Activated CD8-positive, alpha-beta memory T cell treated with anti-CD3 and anti-CD28 coated beads, Interleukin-2, amount 50 U/mL, for 1 hour (primary cell): ENCODE data around the gene FBRS.
"Not testable (repeated sequence)": the region's sequence is repeated elsewhere in the genome, so short reads cannot be mapped to it uniquely, and the experiment has no call there.

Source experiments
- DNase-seq: peaks from one replicate; pipeline ENCODE4 v3.0.0-alpha.2; 2020; ENCODE audit errors: extremely low read depth

The FBRS gene

DNA sequence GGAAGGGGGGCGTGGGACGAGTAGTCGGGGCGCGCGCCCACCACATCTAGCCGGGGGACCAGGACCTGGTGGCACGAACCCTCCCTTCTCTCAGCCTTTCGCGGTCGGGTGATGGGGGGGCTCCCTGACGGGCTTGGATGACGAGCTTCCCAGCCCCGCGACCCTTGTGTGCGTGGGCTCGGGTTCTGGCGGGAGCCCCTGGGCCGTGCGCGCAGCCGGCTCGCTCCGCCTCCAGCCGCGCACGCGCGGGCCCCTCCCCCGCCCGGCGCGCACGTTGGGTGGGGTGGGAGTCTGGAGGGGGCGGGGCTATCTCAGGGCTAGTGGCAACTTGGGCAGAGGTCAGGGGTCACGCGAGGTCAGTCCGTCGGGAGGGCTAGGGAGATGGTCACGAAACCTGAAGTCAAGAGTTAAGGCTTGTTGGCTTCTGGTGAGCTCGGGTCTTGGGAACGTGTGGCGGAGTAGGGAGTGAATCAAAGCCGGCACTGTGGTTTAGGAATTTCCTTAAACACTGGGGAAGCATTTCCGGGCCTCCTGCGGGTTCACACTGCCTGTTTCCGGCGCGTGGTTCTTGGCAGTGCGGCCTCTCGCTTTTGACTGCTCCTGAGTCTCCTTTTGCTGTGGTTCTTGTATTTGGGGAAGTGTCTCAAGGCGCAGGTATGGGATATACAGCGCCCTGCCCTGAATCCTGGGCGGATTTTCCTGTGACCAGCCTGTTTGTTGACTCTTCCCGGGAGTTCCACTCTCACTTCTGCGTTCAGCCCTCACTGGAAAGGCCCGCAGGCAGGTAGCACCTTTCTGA lies 40.8 kb downstream of the FBRS start, which contains the start of gene SRCAP:
SRCAP (plus strand) TSS at position 356 of the 799 bp plus-strand sequence. CDS start 1,654 bp downstream, outside the sequence.
- DNase-seq: peak; percentile 47

DNA sequence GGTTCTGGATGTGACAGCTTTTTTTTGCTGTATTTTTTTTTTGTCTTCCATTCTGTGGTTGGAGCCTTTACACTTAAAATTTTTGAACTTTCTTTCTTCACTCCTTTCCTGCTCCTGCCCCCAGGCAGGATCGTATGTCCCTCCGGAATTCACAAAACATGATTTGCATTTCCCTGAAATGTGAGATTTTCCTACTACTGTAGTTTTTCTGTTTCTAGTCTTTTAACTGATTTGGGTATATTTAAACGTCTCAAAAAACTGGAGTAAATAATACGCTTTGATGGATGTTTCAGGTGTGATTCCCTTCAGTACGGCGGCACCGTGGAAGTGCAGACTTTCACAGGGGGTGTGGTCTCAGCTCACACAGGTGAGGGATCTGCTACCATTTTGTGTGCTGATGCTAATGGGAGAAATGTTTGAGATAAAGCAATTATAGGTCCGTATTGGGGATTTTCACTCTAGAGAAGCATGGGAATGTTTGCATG lies 41.4 kb downstream of the FBRS start:
- DNase-seq: no peak

DNA sequence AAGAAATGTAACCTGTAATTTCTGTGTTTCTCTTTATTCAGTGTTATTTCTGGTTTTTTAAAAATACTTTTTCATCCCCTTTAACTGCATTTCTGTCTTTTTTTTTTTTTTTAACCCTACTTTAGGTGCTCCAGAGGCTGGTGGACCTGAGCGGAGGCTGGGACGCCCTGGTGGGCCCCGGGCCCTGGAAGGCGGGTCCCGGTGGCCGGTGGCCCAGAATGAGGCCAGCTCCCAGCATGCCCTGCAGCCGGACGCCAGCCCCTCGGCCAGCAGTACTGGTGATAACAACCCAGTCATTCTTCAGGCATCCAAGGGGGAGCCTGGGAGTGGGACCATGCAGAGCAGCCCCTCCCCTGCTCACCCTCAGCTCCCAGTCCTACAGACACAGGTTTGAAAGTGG lies 42.3 kb downstream of the FBRS start:
- DNase-seq: no peak

DNA sequence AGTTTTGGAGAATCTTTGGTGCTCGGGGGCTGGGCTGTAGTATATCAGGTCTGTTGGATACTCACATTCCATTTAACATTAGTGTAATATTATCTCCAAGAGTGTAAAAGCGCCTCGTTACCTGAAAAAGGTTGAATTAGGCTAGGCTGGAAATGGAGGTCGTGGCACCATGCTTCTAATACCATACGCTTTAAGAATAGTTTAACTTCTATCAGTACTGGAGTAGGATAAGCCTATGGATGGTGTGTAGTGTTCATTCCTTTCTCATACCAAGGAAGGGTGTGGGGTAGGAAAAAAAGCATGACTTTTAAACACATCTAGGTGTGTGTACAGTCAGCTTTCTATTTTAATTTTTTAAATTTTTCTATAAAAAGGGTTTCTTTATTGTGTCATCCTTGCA lies 42.7 kb downstream of the FBRS start:
- no peak for DNase-seq

DNA sequence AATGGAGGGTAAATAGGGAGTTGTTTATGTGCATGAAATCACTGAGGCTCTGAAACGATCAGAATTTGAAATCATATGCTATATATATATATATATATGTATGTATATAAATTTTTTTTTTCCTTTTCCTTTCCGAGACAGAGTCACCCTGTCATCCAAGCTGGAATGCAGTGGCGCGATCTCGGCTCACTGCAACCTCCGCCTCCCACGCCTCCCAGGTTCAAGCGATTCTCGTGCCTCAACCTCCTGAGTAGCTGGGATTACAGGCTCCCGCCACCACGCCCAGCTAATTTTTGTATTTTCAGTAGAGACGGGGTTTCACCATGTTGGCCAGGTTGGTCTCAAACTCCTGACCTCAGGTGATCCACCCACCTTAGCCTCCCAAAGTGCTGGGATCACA lies 44.8 kb downstream of the FBRS start:
- DNase-seq: not testable (repeated sequence)

DNA sequence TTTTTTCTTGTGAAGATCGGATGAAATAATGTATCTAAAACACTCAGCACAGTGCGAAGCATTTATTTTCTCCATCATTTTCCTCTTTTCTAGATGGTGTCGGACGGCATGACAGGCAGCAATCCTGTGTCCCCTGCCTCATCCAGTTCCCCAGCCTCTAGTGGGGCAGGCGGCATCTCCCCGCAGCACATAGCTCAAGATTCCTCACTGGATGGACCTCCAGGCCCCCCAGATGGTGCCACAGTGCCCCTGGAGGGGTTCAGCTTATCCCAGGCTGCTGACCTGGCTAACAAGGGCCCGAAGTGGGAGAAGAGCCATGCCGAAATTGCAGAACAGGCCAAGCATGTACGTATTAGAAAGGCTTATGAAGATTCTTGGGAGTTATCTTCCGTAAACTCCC lies 45.7 kb downstream of the FBRS start:
- DNase-seq: no peak

DNA sequence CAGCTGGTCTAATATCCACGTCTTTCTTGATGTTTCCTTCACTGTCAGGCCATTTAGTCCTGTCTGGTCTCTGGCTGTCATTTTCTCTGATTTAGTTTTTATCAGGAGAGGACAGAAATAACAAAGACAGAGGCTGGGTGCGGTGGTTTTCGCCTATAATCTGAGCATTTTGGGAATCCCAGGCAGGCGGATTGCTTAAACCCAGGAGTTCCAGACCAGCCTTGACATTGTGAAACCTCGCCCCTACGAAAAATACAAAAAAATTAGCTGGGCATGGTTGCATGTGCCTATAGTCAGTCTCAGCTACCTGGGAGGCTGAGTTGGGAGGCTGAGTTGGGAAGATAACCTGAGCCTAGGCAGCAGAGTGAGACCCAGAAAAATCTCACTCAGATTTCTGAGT lies 47.8 kb downstream of the FBRS start:
- DNase-seq: no peak

DNA sequence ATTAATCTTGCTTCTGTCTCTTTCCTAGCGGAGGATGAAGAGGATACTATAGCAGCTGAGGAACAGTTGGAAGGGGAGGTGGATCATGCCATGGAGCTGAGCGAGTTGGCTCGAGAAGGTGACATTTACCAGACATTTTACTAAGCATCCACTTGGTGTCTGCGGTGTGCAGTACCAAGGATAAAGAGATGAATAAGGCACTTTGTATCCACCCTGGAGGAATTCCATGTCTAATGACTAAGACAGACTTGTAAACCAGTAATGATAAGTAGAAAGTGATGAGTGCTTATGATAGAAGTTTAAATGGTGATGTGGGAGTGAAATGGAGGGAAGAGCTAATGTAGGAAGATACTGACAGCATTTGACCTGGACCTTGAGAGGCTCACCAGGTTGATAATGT lies 52.7 kb downstream of the FBRS start:
- DNase-seq: no peak

DNA sequence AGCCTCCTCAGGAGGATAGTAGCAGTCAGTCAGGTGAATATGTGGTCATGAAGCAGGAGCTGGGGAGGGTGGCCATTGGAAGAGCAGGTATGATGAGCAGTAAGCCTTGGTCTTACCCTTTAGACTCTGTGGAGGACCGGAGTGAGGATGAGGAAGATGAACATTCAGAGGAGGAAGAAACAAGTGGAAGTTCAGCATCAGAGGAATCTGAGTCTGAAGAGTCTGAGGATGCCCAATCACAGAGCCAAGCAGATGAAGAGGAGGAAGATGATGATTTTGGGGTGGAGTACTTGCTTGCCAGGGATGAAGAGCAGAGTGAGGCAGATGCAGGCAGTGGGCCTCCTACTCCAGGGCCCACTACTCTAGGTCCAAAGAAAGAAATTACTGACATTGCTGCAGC lies 53.5 kb downstream of the FBRS start:
- no peak for DNase-seq

DNA sequence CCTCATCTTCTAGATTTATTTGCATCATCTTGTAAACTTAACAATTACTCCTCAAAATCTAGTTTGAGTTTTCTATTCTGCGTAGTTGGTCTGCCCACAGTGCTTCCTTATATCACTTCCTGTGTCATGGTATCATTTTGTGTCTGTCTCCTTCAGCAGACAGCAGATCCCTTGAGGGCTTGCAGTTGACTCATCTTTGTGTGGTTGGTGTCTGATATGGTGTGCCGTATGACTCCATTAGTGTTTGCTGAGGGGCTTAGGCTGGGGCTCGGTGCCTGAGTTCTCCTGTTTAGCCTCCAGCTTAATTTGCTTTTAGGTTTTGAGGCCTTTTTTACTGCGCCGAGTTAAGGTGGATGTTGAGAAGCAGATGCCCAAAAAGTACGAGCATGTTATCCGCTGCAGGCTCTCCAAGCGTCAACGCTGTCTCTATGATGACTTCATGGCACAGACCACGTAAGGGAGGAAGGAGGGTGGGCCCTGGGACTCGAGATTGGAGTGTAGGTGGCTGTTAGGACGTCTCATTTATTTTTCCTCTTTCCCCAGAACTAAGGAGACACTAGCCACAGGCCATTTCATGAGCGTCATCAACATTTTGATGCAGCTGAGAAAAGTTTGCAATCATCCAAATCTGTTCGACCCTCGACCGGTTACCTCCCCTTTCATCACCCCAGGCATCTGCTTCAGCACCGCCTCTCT lies 57.7 kb downstream of the FBRS start:
- DNase-seq: peak; percentile 9

DNA sequence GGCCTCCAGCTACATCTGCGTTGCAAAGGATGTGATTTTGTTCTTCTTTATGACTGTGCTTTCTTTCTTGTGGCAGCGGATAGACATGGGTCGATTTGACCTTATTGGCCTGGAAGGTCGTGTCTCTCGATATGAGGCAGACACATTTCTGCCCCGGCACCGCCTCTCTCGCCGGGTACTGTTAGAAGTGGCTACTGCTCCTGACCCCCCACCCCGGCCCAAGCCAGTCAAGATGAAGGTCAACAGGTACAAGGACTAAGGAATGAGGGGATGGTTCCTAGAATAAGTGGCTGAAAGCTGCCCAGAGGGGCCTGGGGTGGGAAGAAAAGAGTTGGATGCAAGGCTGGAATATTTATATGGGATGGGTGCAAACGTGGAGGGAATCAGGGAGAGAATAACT lies 61.9 kb downstream of the FBRS start:
- no peak for DNase-seq
